Progenitor cell of endocrine pancreas (in vitro differentiated cells): ENCODE results near the gene EXOSC2. TPM values are rescaled to one million over a fixed set of nuclear protein-coding genes. Genes with fewer than 3 reads are reported as not detected.

Experiments used
- DNase-seq: peaks from one replicate; pipeline ENCODE4 v3.0.0; 2021; ENCODE audit warnings: low spot score; ENCODE audit not compliant: unreplicated experiment
- H3K27ac Mint-ChIP-seq: 2 replicates; pipeline ENCODE4 v1.8.0; 2021; ENCODE audit warnings: mild to moderate bottlenecking, moderate library complexity, mixed read lengths
- H3K27me3 Mint-ChIP-seq: 2 replicates; pipeline ENCODE4 v1.8.0; 2021; ENCODE audit warnings: mixed read lengths
- H3K36me3 Mint-ChIP-seq: 2 replicates; pipeline ENCODE4 v1.8.0; 2022; ENCODE audit warnings: mixed read lengths; ENCODE audit not compliant: insufficient read depth
- H3K4me1 Mint-ChIP-seq: 2 replicates; pipeline ENCODE4 v1.8.0; 2021; ENCODE audit warnings: low read depth, mixed read lengths
- H3K4me3 Mint-ChIP-seq: 2 replicates; pipeline ENCODE4 v1.8.0; 2021; ENCODE audit warnings: low read depth, mild to moderate bottlenecking, moderate library complexity, mixed read lengths
- H3K9me3 Mint-ChIP-seq: 2 replicates; pipeline ENCODE4 v1.8.0; 2021; ENCODE audit warnings: low read depth, mixed read lengths
- total RNA-seq: library from RNA; stranded (reverse); gene quantifications from 2 replicates; pipeline ENCODE4 v1.2.1, GENCODE V29; 2021
- TF ChIP-seq, protein P1 (sequence below): fragments of 200-600 bp; sonication (generic); IDR thresholded peaks from one replicate; pipeline ENCODE4 v1.5.0; 2021; ENCODE audit warnings: antibody characterized with exemption, mild to moderate bottlenecking; ENCODE audit not compliant: unreplicated experiment

The EXOSC2 gene
- total RNA-seq, 1 donor from 2014 or later: 45.9 TPM

DNA sequence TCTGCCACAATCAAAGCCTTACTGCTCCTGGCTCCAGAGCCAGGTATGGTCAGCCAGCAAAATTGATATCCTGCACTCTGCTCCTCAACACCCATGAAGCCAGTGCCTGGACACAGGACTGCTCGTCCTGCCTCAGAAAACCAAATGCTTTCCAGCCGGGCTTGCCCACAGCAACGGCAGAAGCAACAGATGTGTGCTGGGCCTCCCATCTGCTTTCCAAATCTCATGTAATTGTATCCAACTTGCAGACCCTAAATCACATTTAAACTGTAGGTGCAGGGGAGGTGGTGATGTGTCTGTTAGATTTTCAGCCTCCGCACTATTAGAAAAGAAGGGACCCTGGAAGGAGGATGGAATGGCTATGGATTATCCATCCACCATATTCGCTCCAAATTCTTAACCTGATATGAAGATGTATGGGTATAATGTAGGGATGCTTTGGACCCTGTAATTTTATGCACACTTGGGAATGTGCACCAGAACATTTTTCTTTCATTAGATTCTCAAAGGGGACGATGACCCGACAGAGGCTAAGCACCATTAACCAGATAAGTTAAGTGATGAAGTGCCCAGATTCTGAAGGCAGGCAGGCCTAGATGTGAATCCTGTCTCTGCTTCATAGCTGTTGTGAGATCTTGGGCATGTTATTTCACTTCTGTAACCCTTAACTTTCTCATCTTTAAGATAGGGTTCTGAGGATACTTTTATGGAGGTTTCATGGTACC, 58.2 kb downstream of the EXOSC2 start:
- H3K27ac Mint-ChIP-seq: no peak overlapping the region
- no peaks in the 10 kb centered on the region for H3K9me3 Mint-ChIP-seq
- TF ChIP-seq, protein P1, sequence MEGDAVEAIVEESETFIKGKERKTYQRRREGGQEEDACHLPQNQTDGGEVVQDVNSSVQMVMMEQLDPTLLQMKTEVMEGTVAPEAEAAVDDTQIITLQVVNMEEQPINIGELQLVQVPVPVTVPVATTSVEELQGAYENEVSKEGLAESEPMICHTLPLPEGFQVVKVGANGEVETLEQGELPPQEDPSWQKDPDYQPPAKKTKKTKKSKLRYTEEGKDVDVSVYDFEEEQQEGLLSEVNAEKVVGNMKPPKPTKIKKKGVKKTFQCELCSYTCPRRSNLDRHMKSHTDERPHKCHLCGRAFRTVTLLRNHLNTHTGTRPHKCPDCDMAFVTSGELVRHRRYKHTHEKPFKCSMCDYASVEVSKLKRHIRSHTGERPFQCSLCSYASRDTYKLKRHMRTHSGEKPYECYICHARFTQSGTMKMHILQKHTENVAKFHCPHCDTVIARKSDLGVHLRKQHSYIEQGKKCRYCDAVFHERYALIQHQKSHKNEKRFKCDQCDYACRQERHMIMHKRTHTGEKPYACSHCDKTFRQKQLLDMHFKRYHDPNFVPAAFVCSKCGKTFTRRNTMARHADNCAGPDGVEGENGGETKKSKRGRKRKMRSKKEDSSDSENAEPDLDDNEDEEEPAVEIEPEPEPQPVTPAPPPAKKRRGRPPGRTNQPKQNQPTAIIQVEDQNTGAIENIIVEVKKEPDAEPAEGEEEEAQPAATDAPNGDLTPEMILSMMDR: no peak
- no peak for DNase-seq
- H3K4me3 Mint-ChIP-seq: no peak overlapping the region
- H3K36me3 Mint-ChIP-seq: no peaks in the 10 kb centered on the region
- peaks cover 10% of the 10 kb centered on the region for H3K4me1 Mint-ChIP-seq
- H3K27me3 Mint-ChIP-seq: no peaks in the 10 kb centered on the region

Other genes with a start within 250 kb of the EXOSC2 start
- 6.5 and 7.7 TPM in 2 replicates for gene ASS1, start 248.8 kb upstream of the EXOSC2 start, total RNA-seq
- gene FUBP3, start 114.2 kb upstream of the EXOSC2 start, total RNA-seq: 62.8 and 68.9 TPM in 2 replicates
- gene PRDM12, start 29.2 kb upstream of the EXOSC2 start, total RNA-seq: not detected in 2 replicates
- 113 TPM in 2 replicates for gene ABL1, start 141.5 kb downstream of the EXOSC2 start, total RNA-seq
- not detected in 2 replicates for gene QRFP, start 203.0 kb downstream of the EXOSC2 start, total RNA-seq
- not detected in 2 replicates for gene FIBCD1, start 245.5 kb downstream of the EXOSC2 start, total RNA-seq